Measurements from ENCODE around the gene TTPAL. TPM values are rescaled to one million over a fixed set of nuclear protein-coding genes. Genes with fewer than 3 reads are reported as not detected.

TTPAL gene
- total RNA-seq, 4 donors from 2014 or later = 9.6 to 18.2 (median 13.0) TPM

GRCh38 chr20:44435630-44436335 is 39.9 kb upstream of the TTPAL start:
- intact Hi-C loops (cut with DNase I) = no loop called here
- no peak for DNase-seq (ENCODE audit: extremely low spot score)
- H3K27ac ChIP-seq (replicated peaks in 1 of 4) = no peak overlapping the region
- 77% methylated on average over 12 of the region's 12 CpGs for WGBS
- no peaks in the 10 kb centered on the region for H3K9me3 ChIP-seq
- H3K4me3 ChIP-seq = no peak overlapping the region
- H3K36me3 ChIP-seq = no peaks in the 10 kb centered on the region
- no peaks in the 10 kb centered on the region for H3K4me1 ChIP-seq
- H3K27me3 ChIP-seq = peaks cover 0 to 27% (median 0%) of the 10 kb centered on the region in 4 donors
- TF ChIP-seq EP300 (IDR thresholded peaks at IDR 0.05) (no peak), POLR2A (IDR thresholded peaks at IDR 0.05; ENCODE audit: low read depth) (no peak), CTCF (IDR thresholded peaks at IDR 0.05) (no peak), POLR2AphosphoS5 (IDR thresholded peaks at IDR 0.05) (no peak)

GRCh38 chr20:44436393-44436792 is 39.3 kb upstream of the TTPAL start:
- no peak overlapping the region for H3K27ac ChIP-seq (replicated peaks in 1 of 4)
- H3K9me3 ChIP-seq = no peaks in the 10 kb centered on the region
- DNase-seq (ENCODE audit: extremely low spot score) = no peak
- no peak overlapping the region for H3K4me3 ChIP-seq
- TF ChIP-seq CTCF (IDR thresholded peaks at IDR 0.05) (no peak), POLR2AphosphoS5 (IDR thresholded peaks at IDR 0.05) (no peak), POLR2A (IDR thresholded peaks at IDR 0.05; ENCODE audit: low read depth) (no peak), EP300 (IDR thresholded peaks at IDR 0.05) (no peak)
- H3K4me1 ChIP-seq = no peaks in the 10 kb centered on the region
- H3K27me3 ChIP-seq = peaks cover 0 to 25% (median 0%) of the 10 kb centered on the region in 4 donors
- 74% methylated on average over 10 of the region's 12 CpGs for WGBS
- intact Hi-C loops (cut with DNase I) = no loop called here
- no peaks in the 10 kb centered on the region for H3K36me3 ChIP-seq

- no peaks in the 10 kb centered on the region for H3K9me3 ChIP-seq
- no peaks in the 10 kb centered on the region for H3K36me3 ChIP-seq
- peaks cover 0 to 17% (median 0%) of the 10 kb centered on the region in 4 donors for H3K27me3 ChIP-seq
- H3K27ac ChIP-seq (replicated peaks in 1 of 4) = no peak overlapping the region
- no peak for TF ChIP-seq EP300 (IDR thresholded peaks at IDR 0.05)
- TF ChIP-seq POLR2AphosphoS5 (IDR thresholded peaks at IDR 0.05) = no peak
- no peak for TF ChIP-seq POLR2A (IDR thresholded peaks at IDR 0.05; ENCODE audit: low read depth)
- WGBS = 98% methylated on average over 5 of the region's 5 CpGs
- no peak overlapping the region for H3K4me3 ChIP-seq
- no peaks in the 10 kb centered on the region for H3K4me1 ChIP-seq
- intact Hi-C loops (cut with DNase I) = no loop called here
- no peak for DNase-seq (ENCODE audit: extremely low spot score)
Observed at GRCh38 chr20:44437497-44437896, 38.2 kb upstream of the TTPAL start.

- Histone ChIP-seq H3K36me3 (no peaks in the 10 kb centered on the region), H3K9me3 (no peaks in the 10 kb centered on the region), H3K4me3 (no peak overlapping the region), H3K27ac (replicated peaks in 1 of 4) (no peak overlapping the region), H3K27me3 (peaks cover 0 to 15% (median 0%) of the 10 kb centered on the region in 4 donors), H3K4me1 (no peaks in the 10 kb centered on the region)
- 85% methylated on average over 4 of the region's 4 CpGs for WGBS
- no peak for DNase-seq (ENCODE audit: extremely low spot score)
- TF ChIP-seq CTCF (IDR thresholded peaks at IDR 0.05) (no peak), EP300 (IDR thresholded peaks at IDR 0.05) (no peak), POLR2AphosphoS5 (IDR thresholded peaks at IDR 0.05) (no peak), POLR2A (IDR thresholded peaks at IDR 0.05; ENCODE audit: low read depth) (no peak)
- intact Hi-C loops (cut with DNase I) = no loop called here
Observed at GRCh38 chr20:44438782-44439181, 36.9 kb upstream of the TTPAL start.

- Histone ChIP-seq H3K4me3 (no peak overlapping the region), H3K4me1 (no peaks in the 10 kb centered on the region), H3K27me3 (peaks cover 0 to 10% (median 0%) of the 10 kb centered on the region in 4 donors), H3K36me3 (no peaks in the 10 kb centered on the region), H3K27ac (replicated peaks in 1 of 4) (no peak overlapping the region), H3K9me3 (no peaks in the 10 kb centered on the region)
- intact Hi-C loops (cut with DNase I) = no loop called here
- TF ChIP-seq POLR2AphosphoS5 (IDR thresholded peaks at IDR 0.05) (no peak), POLR2A (IDR thresholded peaks at IDR 0.05; ENCODE audit: low read depth) (no peak), EP300 (IDR thresholded peaks at IDR 0.05) (no peak), CTCF (IDR thresholded peaks at IDR 0.05) (no peak)
- WGBS = 63% methylated on average over 2 of the region's 2 CpGs
- no peak for DNase-seq (ENCODE audit: extremely low spot score)
Observed at GRCh38 chr20:44439318-44439717, 36.4 kb upstream of the TTPAL start.

Measured in esophagus muscularis mucosa (tissue), 4 donors.